Measurements from ENCODE around the gene CORO2A.

Gene CORO2A

GRCh38 chr9:98136489-98136888 lies 55.9 kb downstream of the CORO2A start:
- TF ChIP-seq, protein P1, sequence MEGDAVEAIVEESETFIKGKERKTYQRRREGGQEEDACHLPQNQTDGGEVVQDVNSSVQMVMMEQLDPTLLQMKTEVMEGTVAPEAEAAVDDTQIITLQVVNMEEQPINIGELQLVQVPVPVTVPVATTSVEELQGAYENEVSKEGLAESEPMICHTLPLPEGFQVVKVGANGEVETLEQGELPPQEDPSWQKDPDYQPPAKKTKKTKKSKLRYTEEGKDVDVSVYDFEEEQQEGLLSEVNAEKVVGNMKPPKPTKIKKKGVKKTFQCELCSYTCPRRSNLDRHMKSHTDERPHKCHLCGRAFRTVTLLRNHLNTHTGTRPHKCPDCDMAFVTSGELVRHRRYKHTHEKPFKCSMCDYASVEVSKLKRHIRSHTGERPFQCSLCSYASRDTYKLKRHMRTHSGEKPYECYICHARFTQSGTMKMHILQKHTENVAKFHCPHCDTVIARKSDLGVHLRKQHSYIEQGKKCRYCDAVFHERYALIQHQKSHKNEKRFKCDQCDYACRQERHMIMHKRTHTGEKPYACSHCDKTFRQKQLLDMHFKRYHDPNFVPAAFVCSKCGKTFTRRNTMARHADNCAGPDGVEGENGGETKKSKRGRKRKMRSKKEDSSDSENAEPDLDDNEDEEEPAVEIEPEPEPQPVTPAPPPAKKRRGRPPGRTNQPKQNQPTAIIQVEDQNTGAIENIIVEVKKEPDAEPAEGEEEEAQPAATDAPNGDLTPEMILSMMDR (conservative IDR thresholded peaks at IDR 0.05): no peak
- TF ChIP-seq ZFX (IDR thresholded peaks at IDR 0.05): no peak
- peak overlapping the region; percentile 96 for H3K27ac ChIP-seq

GRCh38 chr9:98135938-98136337 lies 56.5 kb downstream of the CORO2A start:
- H3K27ac ChIP-seq: peak overlapping the region; percentile 96
- TF ChIP-seq, protein P1 (conservative IDR thresholded peaks at IDR 0.05): no peak
- no peak for TF ChIP-seq ZFX (IDR thresholded peaks at IDR 0.05)

DNA sequence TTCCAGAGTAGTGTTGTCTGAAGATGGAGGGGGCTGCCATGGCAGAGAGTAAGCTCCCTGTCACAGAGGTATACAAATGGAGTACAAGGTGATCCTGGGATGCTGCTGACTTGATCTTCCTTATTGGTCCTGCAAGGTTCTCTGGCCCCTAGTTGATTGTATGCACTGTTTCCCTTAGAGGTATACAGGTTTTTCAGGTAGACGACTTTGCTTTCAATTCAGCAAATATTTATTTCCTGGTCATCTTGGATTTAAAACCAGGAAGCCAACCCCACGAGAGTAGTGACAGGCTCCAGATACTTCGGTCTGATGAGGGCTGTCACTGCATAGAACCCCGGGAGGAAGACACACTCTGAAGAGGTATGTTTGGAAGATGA lies 56.9 kb downstream of the CORO2A start:
- no peak for TF ChIP-seq ZFX (IDR thresholded peaks at IDR 0.05)
- TF ChIP-seq, protein P1 (conservative IDR thresholded peaks at IDR 0.05): no peak

GRCh38 chr9:98134702-98135557 lies 57.5 kb downstream of the CORO2A start:
- H3K27ac ChIP-seq: peak overlapping the region; percentile 96
- TF ChIP-seq, protein P1 (conservative IDR thresholded peaks at IDR 0.05): no peak
- TF ChIP-seq ZFX (IDR thresholded peaks at IDR 0.05): no peak

More for the DNA sequence above, 56.9 kb downstream of the CORO2A start:
- peak overlapping the region; percentile 96 for H3K27ac ChIP-seq

DNA sequence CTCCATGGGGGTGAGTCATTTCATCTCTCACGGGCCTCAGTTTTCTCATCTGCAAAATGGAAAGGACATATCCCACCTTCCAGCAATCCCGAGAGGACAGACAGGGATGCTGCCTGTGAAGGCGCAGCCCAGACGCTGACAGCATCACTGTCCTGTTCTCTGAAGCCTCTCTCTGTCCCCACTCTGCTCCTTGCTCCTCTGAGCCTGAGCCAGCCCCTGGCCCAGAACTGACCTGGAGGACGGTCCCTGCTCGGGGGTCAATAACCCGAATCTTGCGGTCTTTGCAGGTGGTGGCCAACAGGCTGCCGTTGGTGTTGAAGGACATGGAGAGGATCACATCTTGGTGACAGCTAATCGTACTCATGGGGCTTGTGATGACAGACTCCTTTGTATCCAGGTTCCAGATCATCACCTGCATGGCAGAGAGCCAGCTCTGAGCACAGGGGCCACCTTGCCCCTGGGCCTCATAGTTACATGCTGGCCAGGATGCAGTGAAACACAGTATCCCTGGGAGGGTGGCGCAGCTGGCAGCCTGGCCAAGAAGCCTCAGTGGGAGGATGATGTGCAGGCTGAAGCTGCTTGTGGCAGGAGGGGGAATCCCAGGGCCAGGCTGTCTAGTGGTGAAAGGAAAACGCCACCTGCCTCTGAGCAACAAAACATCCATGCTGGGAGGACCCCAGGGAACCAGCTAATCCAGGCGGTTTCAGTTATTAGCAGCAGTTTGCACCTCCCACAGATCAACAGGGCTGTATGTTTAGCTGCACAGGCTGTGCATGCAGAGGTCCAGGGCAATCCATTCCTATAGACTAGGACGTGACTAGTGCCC lies 59.4 kb downstream of the CORO2A start:
- peak overlapping the region; percentile 96 for H3K27ac ChIP-seq
- TF ChIP-seq ZFX (IDR thresholded peaks at IDR 0.05): no peak
- TF ChIP-seq, protein P1 (conservative IDR thresholded peaks at IDR 0.05): no peak

DNA sequence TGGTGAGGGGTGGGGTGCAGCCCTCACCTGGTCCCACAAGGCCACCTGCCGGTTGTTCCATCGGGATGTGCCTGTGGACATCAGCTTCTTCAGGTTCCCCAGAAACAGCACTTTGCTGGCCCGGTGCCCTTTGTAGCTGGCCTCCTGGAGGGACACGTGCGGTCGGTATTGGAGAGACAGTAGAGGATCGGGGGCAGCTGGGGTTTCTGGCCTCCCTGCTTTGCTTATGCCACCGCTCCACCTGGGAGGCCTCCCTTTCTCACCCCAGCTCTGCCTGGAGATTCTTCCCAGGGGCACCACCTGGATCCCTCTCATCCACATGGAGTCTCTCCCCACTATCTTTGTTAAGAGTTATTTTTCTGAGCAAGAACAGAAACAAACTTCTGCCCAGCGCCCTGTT lies 60.3 kb downstream of the CORO2A start:
- H3K27ac ChIP-seq: no peak overlapping the region
- no peak for TF ChIP-seq ZFX (IDR thresholded peaks at IDR 0.05)
- TF ChIP-seq, protein P1 (conservative IDR thresholded peaks at IDR 0.05): no peak
